ENCODE data around the gene TCIRG1.

Gene TCIRG1

GRCh38 chr11:68037411-68038225, 1.2 kb upstream of the TCIRG1 start:
- DNase-seq (ENCODE audit: low read depth in 1 of 2, low spot score in 1 of 2), result no peak

DNA sequence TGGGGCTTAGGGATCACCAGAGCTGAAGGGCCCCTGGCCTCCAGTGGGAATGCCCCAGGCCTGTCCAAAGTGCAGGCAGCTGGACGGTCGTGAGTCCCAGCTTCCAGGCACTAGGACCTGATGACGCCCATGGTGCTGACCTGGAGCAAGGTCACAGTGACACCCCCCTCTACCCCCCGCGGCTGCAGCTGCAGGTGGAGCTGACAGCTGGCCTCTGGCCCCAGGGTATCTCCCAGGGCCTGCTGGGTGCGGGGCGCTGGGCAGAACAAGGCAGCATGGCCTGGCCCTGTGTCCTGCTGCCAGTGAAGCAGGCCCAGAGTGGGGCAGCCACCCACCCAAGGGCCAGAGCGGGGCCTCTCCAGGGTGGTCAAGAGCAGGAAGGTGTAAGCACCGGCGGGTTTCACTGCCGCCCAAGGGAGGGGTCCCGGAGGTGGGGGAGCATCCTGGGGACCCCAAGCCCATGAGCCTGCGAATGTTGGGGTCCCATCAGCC, 553 bp upstream of the TCIRG1 start:
- DNase-seq (ENCODE audit: low read depth in 1 of 2, low spot score in 1 of 2), result no peak

DNA sequence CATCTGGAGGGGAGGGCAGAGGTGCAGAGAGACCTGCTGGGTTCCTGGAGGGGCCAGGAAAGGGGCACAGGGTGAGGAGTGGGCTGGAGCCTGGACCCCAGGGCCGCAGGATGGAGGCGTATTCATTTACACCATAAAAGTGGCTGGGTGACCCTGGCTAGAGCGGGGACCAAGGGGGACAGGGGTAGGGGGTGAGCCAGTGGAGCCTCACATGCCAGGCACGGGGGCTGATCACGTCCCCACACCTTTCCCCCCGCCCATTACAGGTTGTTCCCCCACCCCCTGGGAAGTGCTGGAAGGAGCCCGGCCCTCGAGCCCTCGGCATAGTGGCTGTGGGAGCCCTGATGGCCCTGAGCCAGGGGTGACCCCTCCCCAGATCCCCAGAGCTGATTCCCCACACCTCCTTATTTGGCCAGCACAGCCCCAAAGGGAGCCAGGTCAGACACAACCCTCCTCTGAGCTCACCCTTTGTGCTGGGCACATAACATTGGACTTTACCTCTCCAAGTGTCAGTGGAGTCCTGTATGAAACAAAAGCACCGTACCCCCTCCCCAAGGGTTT, 781 bp downstream of the TCIRG1 start:
- no peak for DNase-seq (ENCODE audit: low read depth in 1 of 2, low spot score in 1 of 2)

DNA sequence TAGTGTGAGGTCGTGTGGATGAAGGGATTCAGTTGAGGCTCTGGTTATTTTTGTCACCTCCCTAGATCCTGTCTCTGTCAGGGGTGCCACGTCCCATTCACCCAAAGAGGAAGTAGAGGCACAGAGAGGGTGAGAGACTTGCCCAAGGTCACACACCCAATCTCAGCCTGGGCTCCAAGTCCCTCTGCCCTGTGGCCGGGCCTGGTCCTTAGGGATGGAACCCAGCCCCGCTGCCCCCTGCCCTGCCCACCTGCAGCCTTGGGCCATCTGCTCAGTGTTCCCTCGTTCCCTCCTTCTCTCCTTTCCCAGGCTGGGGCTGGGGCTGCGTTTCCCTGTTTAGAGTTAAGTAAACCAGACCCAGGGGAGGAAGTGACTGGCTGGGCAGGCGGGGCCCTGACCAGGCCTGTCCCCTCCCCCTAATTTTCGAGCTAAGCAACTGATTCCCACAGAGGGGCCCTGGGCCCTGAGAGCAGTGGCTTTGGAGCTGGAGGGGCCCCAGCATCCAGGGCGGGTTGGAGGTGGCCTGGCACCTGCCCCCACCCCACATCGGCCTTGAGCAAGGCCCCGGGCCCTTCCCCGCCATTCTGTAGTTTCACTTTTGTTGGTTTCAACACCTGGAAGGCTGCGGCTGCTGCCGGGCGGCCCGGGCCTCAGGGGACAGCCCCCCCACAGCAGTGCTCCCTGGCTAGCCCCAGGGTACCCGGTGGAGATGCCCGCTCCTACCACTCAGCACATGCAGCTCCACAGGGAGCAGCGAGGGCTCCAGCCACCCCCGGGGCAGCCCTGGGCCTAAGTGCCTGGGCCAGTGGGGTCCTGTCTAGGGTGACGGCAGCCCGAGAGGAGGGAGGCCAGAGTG, 1.5 kb downstream of the TCIRG1 start:
- DNase-seq (ENCODE audit: low read depth in 1 of 2, low spot score in 1 of 2), result no peak

- DNase-seq (ENCODE audit: low read depth in 1 of 2, low spot score in 1 of 2), result no peak
Observed at GRCh38 chr11:68040957-68041591, 2.2 kb downstream of the TCIRG1 start.

- DNase-seq (ENCODE audit: low read depth in 1 of 2, low spot score in 1 of 2), result no peak
Observed at GRCh38 chr11:68041617-68042218, 2.9 kb downstream of the TCIRG1 start.

- no peak for DNase-seq (ENCODE audit: low read depth in 1 of 2, low spot score in 1 of 2)
Observed at GRCh38 chr11:68042219-68043028, 3.6 kb downstream of the TCIRG1 start.

- no peak for DNase-seq (ENCODE audit: low read depth in 1 of 2, low spot score in 1 of 2)
Observed at GRCh38 chr11:68043029-68043348, 4.2 kb downstream of the TCIRG1 start.

DNA sequence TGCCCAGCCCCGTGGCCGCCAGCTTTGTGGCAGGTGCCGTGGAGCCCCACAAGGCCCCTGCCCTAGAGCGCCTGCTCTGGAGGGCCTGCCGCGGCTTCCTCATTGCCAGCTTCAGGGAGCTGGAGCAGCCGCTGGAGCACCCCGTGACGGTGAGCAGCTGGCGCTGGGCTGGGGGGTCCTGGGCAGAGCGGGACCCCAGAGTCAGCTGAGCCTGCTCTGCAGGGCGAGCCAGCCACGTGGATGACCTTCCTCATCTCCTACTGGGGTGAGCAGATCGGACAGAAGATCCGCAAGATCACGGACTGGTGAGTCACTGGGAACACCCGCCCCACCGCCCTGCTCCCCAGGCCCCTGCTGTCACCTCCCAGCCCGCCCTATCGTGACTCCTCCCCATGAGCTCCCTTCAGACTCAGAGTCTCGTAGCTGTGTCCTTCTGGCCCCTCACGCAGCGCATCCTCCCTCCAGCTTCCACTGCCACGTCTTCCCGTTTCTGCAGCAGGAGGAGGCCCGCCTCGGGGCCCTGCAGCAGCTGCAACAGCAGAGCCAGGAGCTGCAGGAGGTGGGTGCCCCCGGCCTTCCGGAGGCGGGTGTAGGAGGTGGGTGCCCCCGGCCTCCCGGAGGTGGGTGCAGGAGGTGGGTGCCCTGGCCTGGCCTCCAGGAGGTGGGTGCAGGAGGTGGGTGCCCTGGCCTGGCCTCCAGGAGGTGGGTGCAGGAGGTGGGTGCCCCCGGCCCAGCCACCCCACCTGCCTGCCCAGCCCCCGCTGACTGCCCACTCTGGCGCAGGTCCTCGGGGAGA, 4.7 kb downstream of the TCIRG1 start:
- no peak for DNase-seq (ENCODE audit: low read depth in 1 of 2, low spot score in 1 of 2)

GRCh38 chr11:68044145-68044813, 5.5 kb downstream of the TCIRG1 start:
- no peak for DNase-seq (ENCODE audit: low read depth in 1 of 2, low spot score in 1 of 2)

- no peak for DNase-seq (ENCODE audit: low read depth in 1 of 2, low spot score in 1 of 2)
Observed at GRCh38 chr11:68044898-68045351, 6.1 kb downstream of the TCIRG1 start.

DNA sequence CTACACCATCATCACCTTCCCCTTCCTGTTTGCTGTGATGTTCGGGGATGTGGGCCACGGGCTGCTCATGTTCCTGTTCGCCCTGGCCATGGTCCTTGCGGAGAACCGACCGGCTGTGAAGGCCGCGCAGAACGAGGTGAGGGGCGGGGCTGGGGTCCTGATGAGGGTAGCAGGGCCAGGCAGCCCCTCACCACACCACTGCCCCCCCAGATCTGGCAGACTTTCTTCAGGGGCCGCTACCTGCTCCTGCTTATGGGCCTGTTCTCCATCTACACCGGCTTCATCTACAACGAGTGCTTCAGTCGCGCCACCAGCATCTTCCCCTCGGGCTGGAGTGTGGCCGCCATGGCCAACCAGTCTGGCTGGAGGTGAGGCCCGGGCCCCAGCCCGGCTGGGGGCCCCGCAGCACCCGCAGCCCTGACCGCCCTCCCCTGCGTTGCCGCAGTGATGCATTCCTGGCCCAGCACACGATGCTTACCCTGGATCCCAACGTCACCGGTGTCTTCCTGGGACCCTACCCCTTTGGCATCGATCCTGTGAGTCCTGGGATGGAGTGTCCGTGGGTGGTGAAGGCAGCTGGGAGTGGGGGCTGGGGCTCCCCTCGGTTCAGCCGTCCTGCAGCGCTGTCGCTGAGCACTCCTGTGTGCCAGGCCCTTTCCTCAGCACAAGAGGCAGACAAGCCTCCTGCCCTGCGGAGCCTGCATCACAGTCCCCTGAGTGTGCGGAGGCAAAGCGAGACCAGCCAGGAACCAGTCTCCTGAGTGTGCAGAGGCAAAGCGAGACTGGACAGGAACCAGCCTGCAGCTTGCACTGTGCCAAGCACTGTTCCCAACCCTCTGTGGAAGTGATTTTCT, 8.8 kb downstream of the TCIRG1 start:
- DNase-seq (ENCODE audit: low read depth in 1 of 2, low spot score in 1 of 2), result no peak

DNA sequence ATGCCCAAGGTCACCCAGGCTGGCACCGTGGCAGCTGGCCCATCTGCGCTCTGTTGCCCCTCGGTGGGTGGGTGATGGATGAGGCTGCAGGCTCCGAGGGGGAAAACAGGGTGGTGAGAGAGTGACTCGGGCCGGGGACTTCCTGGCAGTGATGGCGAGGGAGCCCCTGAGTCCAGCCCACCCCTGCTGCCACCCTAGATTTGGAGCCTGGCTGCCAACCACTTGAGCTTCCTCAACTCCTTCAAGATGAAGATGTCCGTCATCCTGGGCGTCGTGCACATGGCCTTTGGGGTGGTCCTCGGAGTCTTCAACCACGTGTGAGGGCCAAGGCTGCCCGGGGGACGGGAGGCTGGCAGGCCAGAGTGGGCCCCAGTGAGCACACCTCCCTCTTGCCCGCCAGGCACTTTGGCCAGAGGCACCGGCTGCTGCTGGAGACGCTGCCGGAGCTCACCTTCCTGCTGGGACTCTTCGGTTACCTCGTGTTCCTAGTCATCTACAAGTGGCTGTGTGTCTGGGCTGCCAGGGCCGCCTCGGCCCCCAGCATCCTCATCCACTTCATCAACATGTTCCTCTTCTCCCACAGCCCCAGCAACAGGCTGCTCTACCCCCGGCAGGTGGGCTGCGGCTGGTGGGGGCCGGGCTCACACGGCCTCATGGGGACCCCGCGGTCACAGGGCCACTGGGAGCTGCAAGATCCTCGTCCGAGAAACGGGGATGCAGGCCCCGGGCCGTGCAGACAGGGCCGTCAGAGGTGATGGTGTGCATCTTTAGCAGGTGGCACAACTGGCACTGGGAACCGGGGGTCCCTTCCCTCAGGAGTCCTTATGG, 10.1 kb downstream of the TCIRG1 start:
- DNase-seq (ENCODE audit: low read depth in 1 of 2, low spot score in 1 of 2), result no peak

- no peak for DNase-seq (ENCODE audit: low read depth in 1 of 2, low spot score in 1 of 2)
Observed at GRCh38 chr11:68049509-68050370, 10.9 kb downstream of the TCIRG1 start.

GRCh38 chr11:68050371-68050841, 11.6 kb downstream of the TCIRG1 start:
- no peak for DNase-seq (ENCODE audit: low read depth in 1 of 2, low spot score in 1 of 2)

Data from stimulated activated CD4-positive, alpha-beta T cell treated with anti-CD3 and anti-CD28 coated beads, Interleukin-15, amount 100 ng/mL, for 1 hour (primary cell).